Right atrium auricular region (tissue), 2 donors: ENCODE measurements around the gene SPEN. TPM values are rescaled to one million over a fixed set of nuclear protein-coding genes. Genes with fewer than 3 reads are reported as not detected.

Experiments used
- DNase-seq: peaks from one replicate; pipeline ENCODE4 v3.0.0-alpha.2; 2019; ENCODE audit warnings: low spot score
- H3K27ac ChIP-seq, 2 donors: fragments of 200-600 bp; sonication (generic); 1 replicate in 1 of 2; 2 replicates in 1 of 2; pipeline ENCODE4 v1.5.1; 2016 to 2019
- H3K27me3 ChIP-seq, 2 donors: fragments of 200-600 bp; sonication (generic); one replicate each; pipeline versions ENCODE4 v1.5.1 to v1.6.0; 2017 to 2019
- H3K36me3 ChIP-seq: fragments of 200-600 bp; sonication (generic); one replicate; pipeline ENCODE4 v1.5.1; 2016
- H3K4me1 ChIP-seq, 2 donors: fragments of 200-600 bp; sonication (generic); one replicate each; pipeline versions ENCODE4 v1.5.1 to v1.6.0; 2017 to 2019
- H3K4me3 ChIP-seq, 2 donors: fragments of 200-600 bp; sonication (generic); 1 replicate in 1 of 2; 2 replicates in 1 of 2; pipeline ENCODE4 v1.5.1; 2017 to 2019; ENCODE audit warnings: mild to moderate bottlenecking in 1 of 2, moderate library complexity in 1 of 2
- H3K9me3 ChIP-seq, 2 donors: fragments of 200-600 bp; sonication (generic); one replicate each; pipeline ENCODE4 v1.5.1; 2019
- CTCF ChIP-seq, 2 donors: fragments of 200-600 bp; sonication (generic); IDR thresholded peaks; one replicate each; pipeline ENCODE4 v1.5.1; 2019; ENCODE audit warnings: antibody characterized with exemption in 2 of 2
- total RNA-seq, 2 donors: library from RNA; depleted of rRNA; stranded (reverse); fragments of >200 nt; gene quantifications; one replicate each; pipeline ENCODE4 v1.1.0, GENCODE V29; 2016

The SPEN gene
- total RNA-seq, 2 donors from 2014 or later = 25.0 to 32.9 TPM

- TF ChIP-seq CTCF (IDR thresholded peaks at IDR 0.05) = no peak
- Histone ChIP-seq H3K4me3 (no peak overlapping the region), H3K9me3 (no peaks in the 10 kb centered on the region), H3K27me3 (no peaks in the 10 kb centered on the region), H3K27ac (no peak overlapping the region), H3K36me3 (no peaks in the 10 kb centered on the region), H3K4me1 (no peaks in the 10 kb centered on the region)
- no peak for DNase-seq
These were observed 141.6 kb downstream of the SPEN start for GRCh38 chr1:15988856-15989736.

DNA sequence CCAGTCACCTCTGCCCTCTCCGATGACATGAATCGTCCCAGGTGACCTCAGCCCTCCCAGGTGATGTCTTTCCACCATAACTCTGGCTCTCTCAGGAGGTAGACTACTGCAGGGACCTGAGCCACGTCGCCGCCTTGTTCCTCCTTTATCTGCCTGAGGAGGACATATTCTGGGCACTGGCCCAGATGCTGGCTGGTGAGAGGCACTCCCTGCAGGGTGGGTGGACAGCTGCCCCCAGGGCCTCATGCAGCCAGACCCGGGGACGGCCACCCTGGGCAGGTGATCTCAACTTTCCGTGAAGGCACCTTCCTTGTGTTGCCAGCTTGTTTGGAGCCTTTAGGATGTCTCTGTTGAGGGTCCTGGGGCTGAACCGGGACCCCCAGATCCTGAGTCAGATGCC lies 142.3 kb downstream of the SPEN start:
- Histone ChIP-seq H3K36me3 (no peaks in the 10 kb centered on the region), H3K27me3 (no peaks in the 10 kb centered on the region), H3K27ac (no peak overlapping the region), H3K9me3 (no peaks in the 10 kb centered on the region), H3K4me3 (no peak overlapping the region), H3K4me1 (no peaks in the 10 kb centered on the region)
- no peak for DNase-seq
- TF ChIP-seq CTCF (IDR thresholded peaks at IDR 0.05) = no peak

Other genes starting within 250 kb of the SPEN start
- gene DDI2, start 230.2 kb upstream of the SPEN start, total RNA-seq = 10 to 100 TPM; 16.5 to 24.7 TPM
- 10 to 100 TPM; 53.6 to 78.1 TPM for gene PLEKHM2, start 163.4 kb upstream of the SPEN start, total RNA-seq
- gene SLC25A34, start 111.4 kb upstream of the SPEN start, total RNA-seq = 10 to 100 TPM in 1 of 2 donors, 1 to 10 TPM in 1; 4.2 to 16.1 TPM
- gene TMEM82, start 105.2 kb upstream of the SPEN start, total RNA-seq = not detected
- gene FBLIM1, start 88.9 kb upstream of the SPEN start, total RNA-seq = 100 to 1,000 TPM in 1 of 2 donors, 10 to 100 TPM in 1; 66.6 to 124 TPM
- 1 to 10 TPM; 1.6 to 5.5 TPM for gene UQCRHL, start 40.1 kb upstream of the SPEN start, total RNA-seq
- gene ZBTB17, start 128.4 kb downstream of the SPEN start, total RNA-seq = 10 to 100 TPM; 14.8 to 27.5 TPM
- under 1 TPM in 1 of 2 donors, not detected in 1; 0.31 TPM for gene SRARP, start 156.5 kb downstream of the SPEN start, total RNA-seq
- 1,000 to 10,000 TPM; 1,082 to 1,229 TPM for gene HSPB7, start 170.3 kb downstream of the SPEN start, total RNA-seq
- gene CLCNKA, start 174.3 kb downstream of the SPEN start, total RNA-seq = under 1 TPM in 1 of 2 donors, not detected in 1; 0.20 TPM
- gene CLCNKB, start 196.1 kb downstream of the SPEN start, total RNA-seq = 1 to 10 TPM; 3.9 to 4.6 TPM
- gene FAM131C, start 225.9 kb downstream of the SPEN start, total RNA-seq = 1 to 10 TPM; 5.2 to 8.7 TPM